CD4-positive, alpha-beta T cell treated with Interleukin-10 for 1 hour (primary cell): Measurements from ENCODE around the gene HSDL2.
"Not testable (repeated sequence)": the region's sequence is repeated elsewhere in the genome, so short reads cannot be mapped to it uniquely, and the experiment has no call there.

Source experiments
- DNase-seq: peaks from one replicate; pipeline ENCODE4 v3.0.0-alpha.2; 2020

HSDL2 gene

GRCh38 chr9:112505086-112505485 lies 125.2 kb downstream of the HSDL2 start:
- no peak for DNase-seq

- DNase-seq: no peak
Measured at GRCh38 chr9:112505607-112506006, 125.7 kb downstream of the HSDL2 start.

- no peak for DNase-seq
Measured at GRCh38 chr9:112506571-112506970, 126.7 kb downstream of the HSDL2 start.

- no peak for DNase-seq
Measured at GRCh38 chr9:112507001-112507680, 127.2 kb downstream of the HSDL2 start.

GRCh38 chr9:112508377-112508776 lies 128.5 kb downstream of the HSDL2 start:
- DNase-seq: no peak

GRCh38 chr9:112512377-112512776 lies 132.5 kb downstream of the HSDL2 start:
- DNase-seq: not testable (repeated sequence)

- DNase-seq: no peak
Measured at GRCh38 chr9:112516769-112517168, 136.9 kb downstream of the HSDL2 start.

- DNase-seq: no peak
Measured at GRCh38 chr9:112520069-112520468, 140.2 kb downstream of the HSDL2 start.

GRCh38 chr9:112520656-112521055 lies 140.7 kb downstream of the HSDL2 start:
- no peak for DNase-seq
